Retinal pigment epithelial cell (primary cell): ENCODE data around the gene LRRC34.

Source experiments
- DNase-seq: peaks from one replicate; pipeline ENCODE4 v3.0.0-alpha.2; 2010; ENCODE audit warnings: low read depth
- H3K4me3 ChIP-seq: 2 replicates; pipeline ENCODE4 v1.5.1; 2011; ENCODE audit warnings: mild to moderate bottlenecking, low read length, control low read depth, moderate library complexity
- TF ChIP-seq, protein P1 (sequence below): conservative IDR thresholded peaks from 2 replicates; pipeline ENCODE4 v1.5.1; 2011; ENCODE audit warnings: low read depth, low read length, control low read depth, inconsistent platforms

Gene LRRC34, protein sequence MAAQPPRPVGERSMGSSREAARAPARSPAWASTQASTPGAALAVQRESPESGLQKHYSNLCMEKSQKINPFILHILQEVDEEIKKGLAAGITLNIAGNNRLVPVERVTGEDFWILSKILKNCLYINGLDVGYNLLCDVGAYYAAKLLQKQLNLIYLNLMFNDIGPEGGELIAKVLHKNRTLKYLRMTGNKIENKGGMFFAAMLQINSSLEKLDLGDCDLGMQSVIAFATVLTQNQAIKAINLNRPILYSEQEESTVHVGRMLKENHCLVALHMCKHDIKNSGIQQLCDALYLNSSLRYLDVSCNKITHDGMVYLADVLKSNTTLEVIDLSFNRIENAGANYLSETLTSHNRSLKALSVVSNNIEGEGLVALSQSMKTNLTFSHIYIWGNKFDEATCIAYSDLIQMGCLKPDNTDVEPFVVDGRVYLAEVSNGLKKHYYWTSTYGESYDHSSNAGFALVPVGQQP

DNA sequence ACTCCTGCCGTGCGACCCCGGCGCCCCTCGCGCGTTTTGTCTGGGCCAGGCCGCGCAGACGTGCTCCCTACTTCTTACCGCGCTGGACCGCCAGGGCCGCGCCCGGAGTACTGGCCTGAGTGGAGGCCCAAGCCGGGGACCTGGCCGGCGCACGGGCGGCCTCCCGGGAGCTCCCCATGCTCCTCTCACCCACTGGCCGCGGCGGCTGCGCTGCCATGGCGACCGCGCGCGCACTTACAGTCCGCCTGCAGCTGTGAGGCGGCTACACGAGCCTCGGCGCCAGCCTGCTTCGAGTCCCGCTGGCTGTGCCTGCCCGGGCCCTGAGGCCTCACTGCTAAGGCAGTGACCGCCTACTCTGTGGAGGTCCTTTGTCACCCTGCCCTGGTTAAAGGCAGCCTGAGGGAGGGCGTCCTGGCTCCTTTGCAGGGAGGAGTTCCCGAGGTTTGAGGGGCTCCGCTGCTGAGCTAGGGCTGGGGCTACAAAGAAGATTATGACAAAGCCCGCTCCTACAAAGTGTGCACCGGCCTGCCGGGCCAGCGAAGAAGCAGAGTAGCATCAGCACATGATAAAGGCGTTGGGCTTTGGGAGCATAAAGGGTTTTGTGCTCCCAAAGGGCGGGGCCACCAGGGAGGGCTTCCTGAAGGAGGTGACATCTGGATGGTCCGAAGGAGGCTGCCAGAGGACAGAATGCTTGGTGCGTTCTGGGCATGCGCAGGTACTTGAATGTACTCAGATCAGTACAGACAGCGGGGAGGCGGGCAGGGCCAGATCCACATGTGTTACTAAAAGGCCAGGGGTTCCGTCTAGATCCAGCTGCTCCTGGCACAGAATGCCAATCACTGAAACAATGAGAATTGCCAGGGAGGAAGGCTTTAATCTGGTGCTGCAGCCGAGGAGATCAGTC lies at the start of gene LRRC34, which contains the start of gene LRRIQ4:
TSS of gene LRRC34 (minus strand) at position 573 of the 904 bp plus-strand sequence. CDS start at position 217, 356 bp downstream.
TSS of gene LRRIQ4 (plus strand) at position 539 of the 904 bp plus-strand sequence. CDS start 9,052 bp downstream, outside the sequence.
- DNase-seq = no peak
- peak within 1 kb of the TSS; percentile 63 for H3K4me3 ChIP-seq
- TF ChIP-seq, protein P1, sequence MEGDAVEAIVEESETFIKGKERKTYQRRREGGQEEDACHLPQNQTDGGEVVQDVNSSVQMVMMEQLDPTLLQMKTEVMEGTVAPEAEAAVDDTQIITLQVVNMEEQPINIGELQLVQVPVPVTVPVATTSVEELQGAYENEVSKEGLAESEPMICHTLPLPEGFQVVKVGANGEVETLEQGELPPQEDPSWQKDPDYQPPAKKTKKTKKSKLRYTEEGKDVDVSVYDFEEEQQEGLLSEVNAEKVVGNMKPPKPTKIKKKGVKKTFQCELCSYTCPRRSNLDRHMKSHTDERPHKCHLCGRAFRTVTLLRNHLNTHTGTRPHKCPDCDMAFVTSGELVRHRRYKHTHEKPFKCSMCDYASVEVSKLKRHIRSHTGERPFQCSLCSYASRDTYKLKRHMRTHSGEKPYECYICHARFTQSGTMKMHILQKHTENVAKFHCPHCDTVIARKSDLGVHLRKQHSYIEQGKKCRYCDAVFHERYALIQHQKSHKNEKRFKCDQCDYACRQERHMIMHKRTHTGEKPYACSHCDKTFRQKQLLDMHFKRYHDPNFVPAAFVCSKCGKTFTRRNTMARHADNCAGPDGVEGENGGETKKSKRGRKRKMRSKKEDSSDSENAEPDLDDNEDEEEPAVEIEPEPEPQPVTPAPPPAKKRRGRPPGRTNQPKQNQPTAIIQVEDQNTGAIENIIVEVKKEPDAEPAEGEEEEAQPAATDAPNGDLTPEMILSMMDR = no peak

DNA sequence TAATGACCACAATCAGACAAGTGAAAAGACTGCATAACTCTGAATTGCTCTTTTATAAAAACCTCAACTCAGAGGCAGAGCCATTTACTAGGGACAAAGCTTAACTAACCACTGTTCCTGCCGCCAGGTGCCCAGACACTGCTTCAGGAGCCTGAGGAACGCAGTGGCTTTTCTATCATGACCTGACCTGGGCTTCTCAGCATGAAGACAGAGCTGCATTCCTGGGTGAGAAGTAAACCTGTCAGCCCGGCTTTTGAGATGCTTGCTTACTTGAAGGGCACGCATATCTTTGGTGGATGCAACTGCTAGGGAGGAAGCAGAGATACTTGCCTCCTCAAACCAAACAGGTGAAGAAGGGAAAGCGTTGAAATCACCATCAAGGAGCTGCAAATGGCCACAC lies 49.2 kb upstream of the LRRC34 start:
- H3K4me3 ChIP-seq = no peak overlapping the region
- DNase-seq = no peak
- TF ChIP-seq, protein P1 = no peak

GRCh38 chr3:169857811-169858210 lies 45.1 kb upstream of the LRRC34 start:
- no peak overlapping the region for H3K4me3 ChIP-seq
- no peak for DNase-seq
- TF ChIP-seq, protein P1 = no peak

DNA sequence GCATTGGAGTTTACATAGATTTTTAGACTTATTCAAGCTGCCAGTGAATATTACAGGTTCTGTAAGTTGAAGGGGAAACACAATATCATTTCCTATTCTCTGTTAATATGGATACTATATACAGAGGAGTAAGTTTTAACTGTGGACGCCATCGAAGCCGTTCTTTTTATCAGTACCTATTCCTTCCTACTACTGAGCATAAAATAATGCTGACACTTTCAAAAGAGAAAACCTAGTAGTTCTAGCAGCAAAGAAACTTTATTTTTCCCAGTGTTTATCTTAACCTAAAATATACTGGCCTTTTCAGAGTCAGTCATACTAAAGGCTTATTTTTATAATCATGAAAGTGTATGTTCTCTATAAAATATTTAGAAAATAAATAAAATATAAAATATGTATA lies 42.8 kb upstream of the LRRC34 start:
- H3K4me3 ChIP-seq = no peak overlapping the region

DNA sequence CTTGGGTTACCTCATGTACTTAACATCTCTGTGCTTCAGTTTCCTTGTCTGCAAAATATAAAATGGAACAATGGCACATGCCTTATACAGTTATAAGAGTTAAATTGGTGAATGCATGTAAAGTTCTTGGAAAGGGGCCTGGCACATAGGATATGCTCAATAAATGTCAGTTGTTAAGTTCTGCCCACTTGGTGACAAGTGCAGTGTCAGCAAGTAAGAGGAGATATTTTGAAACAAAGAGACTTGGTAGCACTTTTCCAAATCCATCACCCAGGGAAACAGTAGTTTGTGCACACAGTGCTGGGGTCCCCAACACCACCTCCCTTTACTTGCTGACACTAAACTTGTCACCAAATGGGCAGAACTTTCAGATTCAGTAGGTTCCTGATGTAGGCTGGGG lies 37.9 kb upstream of the LRRC34 start:
- TF ChIP-seq, protein P1 = no peak
- no peak for DNase-seq
- no peak overlapping the region for H3K4me3 ChIP-seq

More for the DNA sequence above, 42.8 kb upstream of the LRRC34 start:
- TF ChIP-seq, protein P1 = no peak
- no peak for DNase-seq

- DNase-seq = no peak
- TF ChIP-seq, protein P1 = no peak
- no peak overlapping the region for H3K4me3 ChIP-seq
These were observed 36.0 kb upstream of the LRRC34 start for GRCh38 chr3:169848741-169849140.
